ENCODE results near the gene SORCS2. TPM values are rescaled to one million over a fixed set of nuclear protein-coding genes. Genes with fewer than 3 reads are reported as not detected.
"Not testable (repeated sequence)": the region's sequence is repeated elsewhere in the genome, so short reads cannot be mapped to it uniquely, and the experiment has no call there.

The SORCS2 gene
- total RNA-seq, 1 experiment from 2014 or later, result not detected

DNA sequence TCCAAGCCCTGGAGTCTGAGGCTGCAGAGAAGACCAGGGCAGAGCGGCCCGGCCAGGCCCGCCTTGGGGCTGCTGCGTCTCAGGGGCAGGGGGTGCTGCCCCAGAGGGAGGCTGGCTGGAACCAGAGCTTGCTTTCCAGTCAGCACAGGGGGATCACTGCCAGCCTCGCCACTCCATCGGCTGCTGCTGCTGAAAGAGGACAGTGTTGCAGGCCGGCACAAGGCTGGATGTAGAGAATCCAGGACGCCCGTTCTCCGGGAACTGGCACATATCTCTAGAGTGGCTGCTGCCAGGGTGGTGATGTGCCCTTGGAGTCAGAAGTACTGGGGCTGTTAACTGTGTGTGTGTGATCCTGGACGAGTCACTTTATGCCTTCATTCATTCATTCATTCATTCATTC is 31.9 kb upstream of the SORCS2 start:
- no peak overlapping the region for H3K4me3 Mint-ChIP-seq (ENCODE audit: low read depth, unreplicated experiment)
- no peak for DNase-seq

DNA sequence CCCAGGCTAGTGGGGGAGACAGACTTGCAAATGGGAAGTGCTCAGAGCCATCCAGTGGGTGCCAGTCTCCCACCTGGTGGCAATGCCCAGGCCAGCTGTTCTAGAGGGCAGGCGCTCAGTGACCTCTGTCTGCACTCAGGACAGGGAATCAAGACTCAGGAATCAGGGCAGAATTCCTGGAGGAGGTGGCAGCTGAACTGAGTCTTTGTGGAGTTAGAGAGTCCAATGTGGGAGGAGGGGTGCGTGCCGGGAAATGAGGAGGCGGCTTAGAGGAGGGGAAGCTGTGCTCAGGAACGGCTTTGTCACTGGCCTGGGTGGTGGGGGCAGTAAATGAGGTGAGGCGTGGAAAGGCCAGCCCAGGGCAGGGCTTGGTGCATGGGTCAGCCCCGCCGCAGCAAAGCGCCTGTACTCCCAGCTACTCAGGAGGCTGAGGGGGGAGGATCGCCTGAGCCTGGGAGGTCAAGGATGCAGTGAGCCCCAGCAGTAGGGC is 31.3 kb upstream of the SORCS2 start:
- CTCF ChIA-PET, result interaction anchor here (0.6 kb wide), 1 partner anchor 173 kb away, joined by 3 read pairs; no protein-coding TSS in a partner anchor
- intact Hi-C loops (cut with micrococcal nuclease; ENCODE audit: unreplicated experiment), result no loop called here
- peaks cover 89% of the 10 kb centered on the region for H3K27me3 Mint-ChIP-seq (ENCODE audit: unreplicated experiment)
- TF ChIP-seq, protein P1, sequence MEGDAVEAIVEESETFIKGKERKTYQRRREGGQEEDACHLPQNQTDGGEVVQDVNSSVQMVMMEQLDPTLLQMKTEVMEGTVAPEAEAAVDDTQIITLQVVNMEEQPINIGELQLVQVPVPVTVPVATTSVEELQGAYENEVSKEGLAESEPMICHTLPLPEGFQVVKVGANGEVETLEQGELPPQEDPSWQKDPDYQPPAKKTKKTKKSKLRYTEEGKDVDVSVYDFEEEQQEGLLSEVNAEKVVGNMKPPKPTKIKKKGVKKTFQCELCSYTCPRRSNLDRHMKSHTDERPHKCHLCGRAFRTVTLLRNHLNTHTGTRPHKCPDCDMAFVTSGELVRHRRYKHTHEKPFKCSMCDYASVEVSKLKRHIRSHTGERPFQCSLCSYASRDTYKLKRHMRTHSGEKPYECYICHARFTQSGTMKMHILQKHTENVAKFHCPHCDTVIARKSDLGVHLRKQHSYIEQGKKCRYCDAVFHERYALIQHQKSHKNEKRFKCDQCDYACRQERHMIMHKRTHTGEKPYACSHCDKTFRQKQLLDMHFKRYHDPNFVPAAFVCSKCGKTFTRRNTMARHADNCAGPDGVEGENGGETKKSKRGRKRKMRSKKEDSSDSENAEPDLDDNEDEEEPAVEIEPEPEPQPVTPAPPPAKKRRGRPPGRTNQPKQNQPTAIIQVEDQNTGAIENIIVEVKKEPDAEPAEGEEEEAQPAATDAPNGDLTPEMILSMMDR (IDR thresholded peaks at IDR 0.05; ENCODE audit: unreplicated experiment), result no peak
- H3K4me3 Mint-ChIP-seq (ENCODE audit: low read depth, unreplicated experiment), result no peak overlapping the region
- DNase-seq, result no peak
- BruUV-seq (replicated peaks), result no TSS peak
- H3K4me1 Mint-ChIP-seq (ENCODE audit: low read depth, unreplicated experiment), result no peaks in the 10 kb centered on the region
- H3K27ac Mint-ChIP-seq (ENCODE audit: unreplicated experiment), result no peak overlapping the region
- no peaks in the 10 kb centered on the region for H3K36me3 Mint-ChIP-seq (ENCODE audit: insufficient read depth, unreplicated experiment)
- no peaks in the 10 kb centered on the region for H3K9me3 Mint-ChIP-seq (ENCODE audit: low read depth, unreplicated experiment)

More for the DNA sequence above, 31.9 kb upstream of the SORCS2 start:
- CTCF ChIA-PET, result no interaction called here
- TF ChIP-seq, protein P1 (IDR thresholded peaks at IDR 0.05; ENCODE audit: unreplicated experiment), result no peak
- H3K36me3 Mint-ChIP-seq (ENCODE audit: insufficient read depth, unreplicated experiment), result no peaks in the 10 kb centered on the region
- intact Hi-C loops (cut with micrococcal nuclease; ENCODE audit: unreplicated experiment), result no loop called here
- peaks cover 94% of the 10 kb centered on the region for H3K27me3 Mint-ChIP-seq (ENCODE audit: unreplicated experiment)
- BruUV-seq (replicated peaks), result no TSS peak
- H3K9me3 Mint-ChIP-seq (ENCODE audit: low read depth, unreplicated experiment), result no peaks in the 10 kb centered on the region
- no peak overlapping the region for H3K27ac Mint-ChIP-seq (ENCODE audit: unreplicated experiment)
- H3K4me1 Mint-ChIP-seq (ENCODE audit: low read depth, unreplicated experiment), result no peaks in the 10 kb centered on the region

DNA sequence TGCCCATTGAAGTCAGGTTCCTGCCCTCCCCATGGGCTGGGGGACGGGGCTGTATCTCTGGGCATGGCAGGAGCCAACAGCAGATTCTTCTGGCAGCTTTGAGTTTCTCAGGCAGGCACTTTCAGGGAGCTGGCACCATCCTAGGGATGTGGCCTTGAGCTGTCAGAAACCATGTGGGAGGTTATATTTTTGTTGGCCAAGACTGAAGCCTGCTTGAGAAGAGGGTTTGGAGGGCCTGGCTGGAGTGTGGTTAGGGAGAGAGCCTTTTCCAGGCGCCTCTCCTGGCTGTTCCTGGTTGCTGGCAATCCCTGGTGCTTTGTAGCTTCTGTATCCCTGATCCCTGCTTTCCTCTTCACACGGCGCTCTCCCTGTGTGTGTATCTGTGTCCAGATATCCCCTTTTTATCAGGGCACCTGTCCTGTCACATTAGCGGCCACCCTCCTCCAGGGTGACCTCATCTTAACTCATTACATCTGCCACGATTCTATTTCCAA is 30.6 kb upstream of the SORCS2 start:
- H3K4me1 Mint-ChIP-seq (ENCODE audit: low read depth, unreplicated experiment), result no peaks in the 10 kb centered on the region
- no TSS peak for BruUV-seq (replicated peaks)
- CTCF ChIA-PET, result interaction anchor here (0.6 kb wide), 1 partner anchor 173 kb away, joined by 3 read pairs; no protein-coding TSS in a partner anchor
- H3K27ac Mint-ChIP-seq (ENCODE audit: unreplicated experiment), result no peak overlapping the region
- H3K36me3 Mint-ChIP-seq (ENCODE audit: insufficient read depth, unreplicated experiment), result no peaks in the 10 kb centered on the region
- no peaks in the 10 kb centered on the region for H3K9me3 Mint-ChIP-seq (ENCODE audit: low read depth, unreplicated experiment)
- H3K4me3 Mint-ChIP-seq (ENCODE audit: low read depth, unreplicated experiment), result no peak overlapping the region
- H3K27me3 Mint-ChIP-seq (ENCODE audit: unreplicated experiment), result peaks cover 81% of the 10 kb centered on the region
- TF ChIP-seq, protein P1 (IDR thresholded peaks at IDR 0.05; ENCODE audit: unreplicated experiment), result no peak
- DNase-seq, result no peak
- intact Hi-C loops (cut with micrococcal nuclease; ENCODE audit: unreplicated experiment), result no loop called here

DNA sequence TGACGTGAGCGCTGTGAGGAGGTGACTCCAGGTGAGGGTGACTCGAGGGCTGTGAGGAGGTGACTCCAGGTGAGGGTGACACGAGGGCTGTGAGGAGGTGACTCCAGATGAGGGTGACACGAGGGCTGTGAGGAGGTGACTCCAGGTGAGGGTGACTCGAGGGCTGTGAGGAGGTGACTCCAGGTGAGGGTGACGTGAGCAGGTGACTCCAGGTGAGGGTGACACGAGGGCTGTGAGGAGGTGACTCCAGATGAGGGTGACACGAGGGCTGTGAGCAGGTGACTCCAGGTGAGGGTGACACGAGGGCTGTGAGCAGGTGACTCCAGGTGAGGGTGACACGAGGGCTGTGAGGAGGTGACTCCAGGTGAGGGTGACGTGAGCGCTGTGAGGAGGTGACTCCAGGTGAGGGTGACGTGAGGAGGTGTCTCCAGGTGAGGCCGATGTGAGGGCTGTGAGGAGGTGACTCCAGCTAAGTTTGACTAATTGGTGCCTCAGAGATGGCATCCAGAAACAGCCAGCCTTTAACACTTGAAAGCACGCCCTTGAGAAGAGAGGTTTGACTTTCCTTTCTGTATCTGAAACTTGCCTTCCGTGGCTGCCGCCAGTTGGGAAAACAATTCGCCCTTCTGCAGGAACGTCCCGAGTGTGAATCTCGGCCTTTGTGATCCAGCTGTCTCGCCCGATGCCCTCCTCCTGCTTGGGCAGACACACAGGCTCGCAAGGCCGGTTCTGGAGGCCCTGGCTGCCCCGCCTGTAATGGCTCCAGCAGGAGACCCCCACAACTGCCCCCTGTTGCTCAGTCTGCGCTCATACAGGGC is 27.1 kb upstream of the SORCS2 start:
- intact Hi-C loops (cut with micrococcal nuclease; ENCODE audit: unreplicated experiment); H3K36me3 Mint-ChIP-seq (ENCODE audit: insufficient read depth, unreplicated experiment); DNase-seq; H3K27ac Mint-ChIP-seq (ENCODE audit: unreplicated experiment); BruUV-seq (replicated peaks); CTCF ChIA-PET; H3K9me3 Mint-ChIP-seq (ENCODE audit: low read depth, unreplicated experiment); H3K4me3 Mint-ChIP-seq (ENCODE audit: low read depth, unreplicated experiment); H3K4me1 Mint-ChIP-seq (ENCODE audit: low read depth, unreplicated experiment): not testable (repeated sequence)
- H3K27me3 Mint-ChIP-seq (ENCODE audit: unreplicated experiment), result peaks cover 78% of the 10 kb centered on the region

DNA sequence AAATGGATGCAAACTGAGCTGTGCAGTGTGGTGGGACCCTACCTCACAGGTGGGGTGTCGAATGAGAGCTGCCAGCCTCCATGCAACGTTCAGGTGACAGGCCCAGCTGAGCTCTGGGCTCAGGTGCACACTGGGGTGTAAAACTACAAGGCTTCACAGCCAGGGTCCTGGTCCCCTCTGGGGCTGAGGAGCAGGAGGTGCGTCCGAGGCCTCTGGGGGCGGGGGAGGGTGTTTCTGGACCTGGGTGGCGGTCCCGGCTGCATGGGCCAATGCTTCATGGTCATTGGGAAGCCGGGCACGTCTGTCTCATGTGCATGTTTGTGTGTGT is 26.5 kb upstream of the SORCS2 start:
- intact Hi-C loops (cut with micrococcal nuclease; ENCODE audit: unreplicated experiment), result no loop called here
- no peaks in the 10 kb centered on the region for H3K9me3 Mint-ChIP-seq (ENCODE audit: low read depth, unreplicated experiment)
- no peak overlapping the region for H3K27ac Mint-ChIP-seq (ENCODE audit: unreplicated experiment)
- no peak for DNase-seq
- no peak overlapping the region for H3K4me3 Mint-ChIP-seq (ENCODE audit: low read depth, unreplicated experiment)
- H3K4me1 Mint-ChIP-seq (ENCODE audit: low read depth, unreplicated experiment), result no peaks in the 10 kb centered on the region
- H3K36me3 Mint-ChIP-seq (ENCODE audit: insufficient read depth, unreplicated experiment), result no peaks in the 10 kb centered on the region
- TF ChIP-seq, protein P1 (IDR thresholded peaks at IDR 0.05; ENCODE audit: unreplicated experiment), result no peak
- CTCF ChIA-PET, result no interaction called here
- BruUV-seq (replicated peaks), result no TSS peak
- H3K27me3 Mint-ChIP-seq (ENCODE audit: unreplicated experiment), result peaks cover 79% of the 10 kb centered on the region
